ENCODE results near the gene FCN3. TPM values are rescaled to one million over a fixed set of nuclear protein-coding genes. Genes with fewer than 3 reads are reported as not detected.

FCN3 gene
- total and polyA plus RNA-seq, 9 of the 15 experiments (the other 6 are each of a cell fraction or from before 2014, with no cell fraction given): 0.49 TPM; not detected in 8

- TF ChIP-seq PURB (CRISPR knock-in tag; IDR thresholded peaks at IDR 0.05; ENCODE audit: low read depth) (no peak), GATA2 (CRISPR knock-in tag; IDR thresholded peaks at IDR 0.05) (no peak), ZNF398 (CRISPR knock-in tag; IDR thresholded peaks at IDR 0.05) (no peak), ARID3A (IDR thresholded peaks at IDR 0.05; ENCODE audit: borderline replicate concordance, low read depth, low read length) (no peak), ZFP36 (IDR thresholded peaks at IDR 0.05; ENCODE audit: low read depth, low read length, partially characterized antibody) (no peak), TCFL5 (CRISPR knock-in tag; conservative IDR thresholded peaks at IDR 0.05) (no peak), MBD1 (CRISPR knock-in tag; IDR thresholded peaks at IDR 0.05) (no peak), MCM5 (IDR thresholded peaks at IDR 0.05; ENCODE audit: low read depth) (no peak), ZNF699 (CRISPR knock-in tag; IDR thresholded peaks at IDR 0.05; ENCODE audit: insufficient replicate concordance) (no peak), PHF21A (IDR thresholded peaks at IDR 0.05; ENCODE audit: borderline replicate concordance, low read depth) (no peak), ZBTB17 (CRISPR knock-in tag; IDR thresholded peaks at IDR 0.05) (no peak)
These were observed 32.9 kb downstream of the FCN3 start, which contains the start of gene SYTL1 (continued) for GRCh38 chr1:27341525-27342252.
